Lower leg skin (tissue), 4 donors: ENCODE results near the gene PDZD2. TPM values are rescaled to one million over a fixed set of nuclear protein-coding genes. Genes with fewer than 3 reads are reported as not detected.

ENCODE experiments used
- DNase-seq, 2 donors: peaks; one replicate each; pipeline ENCODE4 v3.0.0-alpha.2; 2019; ENCODE audit warnings: low spot score in 2 of 2
- H3K4me3 ChIP-seq: fragments of 200-600 bp; sonication (generic); 2 replicates; pipeline ENCODE4 v1.5.1; 2017; ENCODE audit warnings: mild to moderate bottlenecking, low read depth; ENCODE audit not compliant: poor library complexity, severe bottlenecking
- CTCF ChIP-seq, 3 donors: fragments of 450-650 bp; IDR thresholded peaks; one replicate each; pipeline ENCODE4 v1.5.1; 2016; ENCODE audit warnings: antibody characterized with exemption in 3 of 3, mild to moderate bottlenecking in 3 of 3, moderate library complexity in 2 of 3
- POLR2A ChIP-seq, 2 donors: fragments of 450-650 bp; IDR thresholded peaks; one replicate each; pipeline ENCODE4 v1.6.1; 2016 to 2017; ENCODE audit warnings: antibody characterized with exemption in 2 of 2, mild to moderate bottlenecking in 1 of 2, moderate library complexity in 1 of 2
- WGBS, 2 donors: methylation state at CpG; one replicate each; pipeline ENCODE4 v1.1.5; 2018; 5-methylcytosine and 5-hydroxymethylcytosine counted together
- intact Hi-C: fragments of 100-400 bp; cut with DNase I; formaldehyde crosslinking; loops from one replicate; pipeline ENCODE4 v1.15.0; 2023; ENCODE audit warnings: low total_unique reads
- total RNA-seq, 4 donors: library from RNA; depleted of rRNA; stranded (reverse); fragments of >200 nt; gene quantifications; one replicate each; pipeline ENCODE4 v1.1.0, GENCODE V29; 2016

The PDZD2 gene
- total RNA-seq, 4 donors from 2014 or later: 102 to 150 (median 116) TPM

- no peak for DNase-seq
- intact Hi-C loops: no loop called here
- H3K4me3 ChIP-seq: no peak overlapping the region
- TF ChIP-seq POLR2A (IDR thresholded peaks at IDR 0.05) (no peak), CTCF (IDR thresholded peaks at IDR 0.05) (no peak)
- 79 to 88% methylated on average over 8 of the region's 8 CpGs for WGBS, 2 donors
Measured at GRCh38 chr5:31901807-31902530, 263.0 kb downstream of the PDZD2 start.

GRCh38 chr5:31908396-31908795 lies 269.5 kb downstream of the PDZD2 start:
- no peak overlapping the region for H3K4me3 ChIP-seq
- WGBS, 2 donors: 90 to 98% methylated on average over 14 of the region's 14 CpGs
- DNase-seq: no peak
- intact Hi-C loops: no loop called here
- no peak for TF ChIP-seq POLR2A (IDR thresholded peaks at IDR 0.05)

GRCh38 chr5:31909073-31909472 lies 270.1 kb downstream of the PDZD2 start:
- intact Hi-C loops: no loop called here
- no peak for DNase-seq
- WGBS, 2 donors: 83 to 85% methylated on average over 3 of the region's 3 CpGs
- no peak overlapping the region for H3K4me3 ChIP-seq
- no peak for TF ChIP-seq CTCF (IDR thresholded peaks at IDR 0.05)

- intact Hi-C loops: no loop called here
- DNase-seq: no peak
- H3K4me3 ChIP-seq: no peak overlapping the region
- no peak for TF ChIP-seq POLR2A (IDR thresholded peaks at IDR 0.05)
- no peak for TF ChIP-seq CTCF (IDR thresholded peaks at IDR 0.05)
- WGBS, 2 donors: 73 to 77% methylated on average over 15 of the region's 15 CpGs
Measured at GRCh38 chr5:31911291-31912265, 272.6 kb downstream of the PDZD2 start.

- intact Hi-C loops: no loop called here
- TF ChIP-seq POLR2A (IDR thresholded peaks at IDR 0.05) (no peak), CTCF (IDR thresholded peaks at IDR 0.05) (no peak)
- 48 to 60% methylated on average over 2 of the region's 2 CpGs for WGBS, 2 donors
Measured at GRCh38 chr5:31913808-31914207, 274.9 kb downstream of the PDZD2 start.

GRCh38 chr5:31916327-31916726 lies 277.4 kb downstream of the PDZD2 start:
- TF ChIP-seq POLR2A (IDR thresholded peaks at IDR 0.05) (no peak), CTCF (IDR thresholded peaks at IDR 0.05) (no peak)
- peak; percentile 74 to 87 for DNase-seq
- WGBS, 2 donors: 59 to 63% methylated on average over 8 of the region's 8 CpGs
- intact Hi-C loops: no loop called here
- no peak overlapping the region for H3K4me3 ChIP-seq

More at GRCh38 chr5:31913808-31914207, 274.9 kb downstream of the PDZD2 start:
- H3K4me3 ChIP-seq: no peak overlapping the region
- no peak for DNase-seq
